Mucosa of rectum (tissue), 2 donors: Measurements from ENCODE around the gene OTOR.

ENCODE experiments used
- H3K27ac ChIP-seq, 2 donors: one replicate each; pipeline ENCODE4 v1.7.0; 2013; ENCODE audit warnings: inconsistent platforms in 2 of 2, low read depth in 2 of 2, low read length in 2 of 2
- H3K27me3 ChIP-seq, 2 donors: one replicate each; pipeline ENCODE4 v1.7.0; 2013; ENCODE audit warnings: low read length in 2 of 2; ENCODE audit not compliant: control insufficient read depth in 2 of 2, insufficient read depth in 2 of 2
- H3K36me3 ChIP-seq, 2 donors: one replicate each; pipeline ENCODE4 v1.7.0; 2013; ENCODE audit warnings: low read length in 2 of 2; ENCODE audit not compliant: control insufficient read depth in 2 of 2, insufficient read depth in 2 of 2
- H3K4me1 ChIP-seq, 2 donors: one replicate each; pipeline ENCODE4 v1.7.0; 2013; ENCODE audit warnings: low read length in 2 of 2, mild to moderate bottlenecking in 1 of 2; ENCODE audit not compliant: control insufficient read depth in 2 of 2, insufficient read depth in 2 of 2
- H3K4me3 ChIP-seq, 2 donors: one replicate each; pipeline ENCODE4 v1.7.0; 2013; ENCODE audit warnings: low read length in 2 of 2
- H3K9ac ChIP-seq, 2 donors: one replicate each; pipeline ENCODE4 v1.7.0; 2013; ENCODE audit warnings: low read length in 2 of 2, low read depth in 1 of 2, mild to moderate bottlenecking in 1 of 2
- H3K9me3 ChIP-seq, 2 donors: one replicate each; pipeline ENCODE4 v1.7.0; 2013; ENCODE audit warnings: low read length in 2 of 2; ENCODE audit not compliant: control insufficient read depth in 2 of 2
- donor health status: healthy.
- donor health status: Normal muscosa, but diverticular disease.

The OTOR gene

GRCh38 chr20:16771213-16771612 is 23.1 kb downstream of the OTOR start:
- H3K9me3 ChIP-seq = no peaks in the 10 kb centered on the region
- H3K4me3 ChIP-seq = no peak overlapping the region
- no peak overlapping the region for H3K27ac ChIP-seq
- H3K27me3 ChIP-seq = peaks cover 0 to 2% of the 10 kb centered on the region in 2 donors
- H3K9ac ChIP-seq = no peak overlapping the region
- no peaks in the 10 kb centered on the region for H3K36me3 ChIP-seq
- H3K4me1 ChIP-seq = no peaks in the 10 kb centered on the region

DNA sequence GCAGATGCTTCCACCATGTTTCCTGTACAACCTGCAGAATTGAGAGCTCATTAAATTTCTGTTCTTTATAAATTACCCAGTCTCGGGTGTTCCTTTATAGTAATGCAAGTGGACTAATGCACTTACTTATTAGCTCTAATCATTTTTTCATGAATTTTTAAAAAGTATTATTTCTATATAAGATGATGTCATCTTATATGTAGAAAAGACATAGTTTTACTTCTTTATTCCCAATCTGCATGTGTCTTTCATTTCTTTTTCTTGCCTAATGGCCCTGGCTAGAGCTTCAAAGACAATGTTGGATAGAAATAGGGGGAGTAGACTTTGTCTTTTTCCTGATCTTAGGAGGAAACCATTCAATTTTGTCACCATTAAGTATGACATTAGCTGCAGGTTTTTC is 27.8 kb downstream of the OTOR start:
- H3K4me3 ChIP-seq = no peak overlapping the region
- H3K27me3 ChIP-seq = no peaks in the 10 kb centered on the region
- no peak overlapping the region for H3K27ac ChIP-seq
- no peak overlapping the region for H3K9ac ChIP-seq
- no peaks in the 10 kb centered on the region for H3K4me1 ChIP-seq
- no peaks in the 10 kb centered on the region for H3K9me3 ChIP-seq
- H3K36me3 ChIP-seq = no peaks in the 10 kb centered on the region

DNA sequence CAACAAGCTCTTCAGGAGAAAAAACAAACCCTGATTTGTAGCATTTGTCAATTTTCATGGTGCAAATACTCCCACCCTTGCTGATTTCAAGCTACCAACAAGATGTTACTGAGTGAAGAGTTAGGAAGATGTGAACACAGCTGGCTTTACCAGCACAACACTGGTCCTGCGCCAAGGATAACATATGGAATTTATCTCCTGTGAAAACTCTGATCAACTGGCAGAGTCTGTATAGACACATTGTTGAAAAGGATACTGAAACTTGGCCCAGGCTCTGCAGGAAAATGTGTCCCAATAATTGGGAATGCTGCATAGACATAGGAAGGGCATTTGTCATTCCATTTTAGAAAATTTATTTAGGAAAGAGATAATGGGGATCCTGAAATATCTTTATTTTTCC is 29.0 kb downstream of the OTOR start:
- no peaks in the 10 kb centered on the region for H3K9me3 ChIP-seq
- H3K4me1 ChIP-seq = no peaks in the 10 kb centered on the region
- H3K9ac ChIP-seq = no peak overlapping the region
- no peaks in the 10 kb centered on the region for H3K36me3 ChIP-seq
- no peaks in the 10 kb centered on the region for H3K27me3 ChIP-seq
- H3K4me3 ChIP-seq = no peak overlapping the region
- no peak overlapping the region for H3K27ac ChIP-seq

- Histone ChIP-seq H3K36me3 (no peaks in the 10 kb centered on the region), H3K9ac (no peak overlapping the region), H3K4me1 (no peaks in the 10 kb centered on the region), H3K9me3 (no peaks in the 10 kb centered on the region), H3K27me3 (no peaks in the 10 kb centered on the region), H3K4me3 (no peak overlapping the region), H3K27ac (no peak overlapping the region)
Observed at GRCh38 chr20:16778159-16778558, 30.0 kb downstream of the OTOR start.

- Histone ChIP-seq H3K27me3 (no peaks in the 10 kb centered on the region), H3K4me1 (no peaks in the 10 kb centered on the region), H3K9ac (no peak overlapping the region), H3K4me3 (no peak overlapping the region), H3K9me3 (no peaks in the 10 kb centered on the region), H3K36me3 (no peaks in the 10 kb centered on the region), H3K27ac (no peak overlapping the region)
Observed at GRCh38 chr20:16781496-16781895, 33.3 kb downstream of the OTOR start.

DNA sequence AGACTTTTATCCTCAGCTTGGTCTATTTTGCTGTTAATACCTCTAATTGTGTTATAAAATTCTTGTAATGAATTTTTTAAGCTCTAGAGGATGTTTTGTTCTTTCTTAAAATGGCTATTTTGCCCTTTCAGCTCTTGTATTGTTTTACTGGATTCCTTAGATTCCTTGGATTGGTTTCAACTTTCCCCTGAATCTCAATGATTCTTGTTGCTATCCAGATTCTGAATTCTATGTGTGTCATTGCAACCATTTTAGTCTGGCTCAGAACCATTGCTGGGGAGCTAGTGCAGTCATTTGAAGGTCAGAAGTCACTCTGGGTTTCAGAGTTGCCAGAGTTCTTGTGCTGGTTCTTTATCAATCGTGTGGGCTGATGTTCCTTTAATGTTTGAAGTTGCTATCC is 37.1 kb downstream of the OTOR start:
- Histone ChIP-seq H3K9ac (no peak overlapping the region), H3K36me3 (no peaks in the 10 kb centered on the region), H3K27ac (no peak overlapping the region), H3K4me3 (no peak overlapping the region), H3K9me3 (no peaks in the 10 kb centered on the region), H3K27me3 (no peaks in the 10 kb centered on the region), H3K4me1 (no peaks in the 10 kb centered on the region)
